HepG2 (cell line): ENCODE data around the gene RMI1. TPM values are rescaled to one million over a fixed set of nuclear protein-coding genes. Genes with fewer than 3 reads are reported as not detected.

Source experiments
- ATAC-seq: fragments of 200-7000 bp; cut with Tn5 transposase; 3 replicates; pipeline ENCODE4 v1.9.1; 2020; ENCODE audit warnings: mild to moderate bottlenecking, moderate library complexity
- BruUV-seq: library from RNA; stranded (reverse); fragments of 400-500 nt; replicated peaks from 2 replicates; lab custom pipeline; 2021; lab: Mats Ljungman, UMichigan
- CTCF ChIA-PET: fragments of 300-600 bp; formaldehyde crosslinking; extraction: SDS; loops from one replicate; lab custom pipeline; 2021; ENCODE audit warnings: low total read pairs, inconsistent platforms, low intra/inter-chr PET ratio; lab: Yijun Ruan, JAX
- POLR2A ChIA-PET: fragments of 350-600 bp; sonication (Branson Sonifier 250); formaldehyde crosslinking; loops from one replicate; lab custom pipeline; 2020; ENCODE audit warnings: antibody characterized with exemption, inconsistent platforms; lab: Yijun Ruan, JAX
- DNase-seq: peaks from one replicate; pipeline ENCODE4 v3.0.0-alpha.2; 2015; ENCODE audit warnings: low spot score
- FAIRE-seq: peaks from 3 replicates; lab custom pipeline; 2011; peaks lifted over from hg19 to GRCh38; lab: Jason Lieb, UNC
- H2AFZ ChIP-seq: one replicate; pipeline ENCODE4 v1.6.1; 2011; ENCODE audit warnings: low read length, inconsistent platforms
- H3K27ac ChIP-seq: fragments of 300-600 bp; 3 replicates; pipeline ENCODE4 v1.8.0; 2011; ENCODE audit warnings: mixed run types, mild to moderate bottlenecking, mixed read lengths, low read length, inconsistent platforms; ENCODE audit not compliant: insufficient read depth; ENCODE audit errors: extremely low read length
- H3K27me3 ChIP-seq, 2 experiments: fragments of 200-600 bp in 1 of 2; 2 replicates in 1 of 2; 3 replicates in 1 of 2; pipeline versions ENCODE4 v1.6.0 to v1.8.0; 2011; ENCODE audit warnings: low read length in 2 of 2, mild to moderate bottlenecking in 2 of 2, moderate library complexity in 2 of 2, inconsistent platforms in 1 of 2; ENCODE audit not compliant: insufficient read depth in 2 of 2, control insufficient read depth in 1 of 2
- H3K36me3 ChIP-seq, 2 experiments: fragments of 200-600 bp in 1 of 2; replicated peaks in 1 of 2; 2 replicates in 1 of 2; 3 replicates in 1 of 2; pipeline versions ENCODE4 v1.5.1 to v1.8.0; 2011; ENCODE audit warnings: low read length in 2 of 2, inconsistent platforms in 1 of 2; ENCODE audit not compliant: insufficient read depth in 2 of 2, control insufficient read depth in 1 of 2
- H3K4me1 ChIP-seq: 2 replicates; pipeline ENCODE4 v1.5.1; 2012; ENCODE audit warnings: low read length, inconsistent platforms; ENCODE audit not compliant: insufficient read depth
- H3K4me2 ChIP-seq: 2 replicates; pipeline ENCODE4 v1.6.0; 2011; ENCODE audit warnings: low read depth, low read length, inconsistent platforms
- H3K4me3 ChIP-seq, 3 experiments: fragments of 200-600 bp in 1 of 3; sonication (generic), shearing (Covaris generic) in 1 of 3; replicated peaks in 1 of 3; 2 replicates each; pipeline ENCODE4 v1.5.1; 2011 to 2016; ENCODE audit warnings: low read length in 3 of 3, inconsistent platforms in 2 of 3, low read depth in 2 of 3, mild to moderate bottlenecking in 2 of 3, control low read depth in 1 of 3, mixed read lengths in 1 of 3; ENCODE audit not compliant: insufficient read depth in 1 of 3
- H3K79me2 ChIP-seq: one replicate; pipeline ENCODE4 v1.6.1; 2011; ENCODE audit warnings: low read length, inconsistent platforms; ENCODE audit not compliant: insufficient read depth
- H3K9ac ChIP-seq: 2 replicates; pipeline ENCODE4 v1.6.0; 2011; ENCODE audit warnings: mild to moderate bottlenecking, low read depth, low read length, inconsistent platforms; ENCODE audit not compliant: insufficient read depth
- H3K9me3 ChIP-seq: 2 replicates; pipeline ENCODE4 v1.5.1; 2012; ENCODE audit warnings: mild to moderate bottlenecking, low read length
- H4K20me1 ChIP-seq: 2 replicates; pipeline ENCODE4 v1.6.0; 2011; ENCODE audit warnings: inconsistent platforms, mild to moderate bottlenecking, low read length, moderate library complexity; ENCODE audit not compliant: insufficient read depth
- NFRKB ChIP-seq: fragments of 450-650 bp; IDR thresholded peaks from 2 replicates; pipeline ENCODE4 v1.6.1; 2017
- RELA ChIP-seq: sonication (generic); formaldehyde crosslinking; IDR thresholded peaks from 2 replicates; pipeline ENCODE4 v1.4.0; 2020; ENCODE audit warnings: missing genetic modification reagents
- RXRA ChIP-seq: sonication (generic); formaldehyde crosslinking; IDR thresholded peaks from 2 replicates; pipeline ENCODE4 v1.5.1; 2020; ENCODE audit warnings: missing genetic modification reagents
- SMAD9 ChIP-seq: sonication (generic); formaldehyde crosslinking; IDR thresholded peaks from 2 replicates; pipeline ENCODE4 v1.5.1; 2020; ENCODE audit warnings: mild to moderate bottlenecking, missing genetic modification reagents
- SP5 ChIP-seq: IDR thresholded peaks from 2 replicates; pipeline ENCODE4 v1.6.1; 2016; ENCODE audit warnings: low read depth, borderline replicate concordance
- TOPORS ChIP-seq: sonication (generic); formaldehyde crosslinking; IDR thresholded peaks from 2 replicates; pipeline ENCODE4 v1.8.0; 2023; ENCODE audit warnings: mild to moderate bottlenecking, missing genetic modification reagents
- YEATS4 ChIP-seq: sonication (generic); formaldehyde crosslinking; IDR thresholded peaks from 2 replicates; pipeline ENCODE4 v1.4.0; 2020; ENCODE audit warnings: missing genetic modification reagents, borderline replicate concordance
- YY1 ChIP-seq: IDR thresholded peaks from 2 replicates; pipeline ENCODE4 v1.6.1; 2011; ENCODE audit warnings: low read length, low read depth, moderate library complexity, mild to moderate bottlenecking; ENCODE audit not compliant: insufficient read depth, insufficient replicate concordance
- ZBTB7B ChIP-seq: sonication (generic); formaldehyde crosslinking; IDR thresholded peaks from 2 replicates; pipeline ENCODE4 v1.4.0; 2020; ENCODE audit warnings: missing genetic modification reagents
- ZNF496 ChIP-seq: sonication (generic); formaldehyde crosslinking; IDR thresholded peaks from 2 replicates; pipeline ENCODE4 v1.8.1; 2023; ENCODE audit warnings: mild to moderate bottlenecking, moderate library complexity, missing genetic modification reagents; ENCODE audit not compliant: insufficient replicate concordance
- ZNF577 ChIP-seq: sonication (generic); formaldehyde crosslinking; IDR thresholded peaks from 2 replicates; pipeline ENCODE4 v1.4.0; 2020; ENCODE audit warnings: mild to moderate bottlenecking, low read depth, missing genetic modification reagents, borderline replicate concordance
- ZNF720 ChIP-seq: sonication (generic); formaldehyde crosslinking; IDR thresholded peaks from 2 replicates; pipeline ENCODE4 v1.4.0; 2020; ENCODE audit warnings: missing genetic modification reagents
- WGBS: methylation state at CpG from one replicate; pipeline ENCODE4 v1.1.6; 2017; ENCODE audit warnings: low lambda C conversion rate; 5-methylcytosine and 5-hydroxymethylcytosine counted together
- in situ Hi-C: cut with HindIII; loops from 2 replicates; pipeline ENCODE4 v1.10.0; 2017; ENCODE audit warnings: low pct_unique_long_range_greater_than_20kb; ENCODE audit not compliant: extremely low pct_ligation_motif_present
- intact Hi-C: fragments of 100-400 bp; cut with micrococcal nuclease; formaldehyde crosslinking; loops from one replicate; pipeline ENCODE4 v1.10.0; 2022; ENCODE audit not compliant: unreplicated experiment
- polyA plus RNA-seq, 8 experiments: library from polyadenylated mRNA; depleted of rRNA in 3 of 8; stranded (reverse) in 7 of 8; unstranded in 1 of 8; fragments of >200 nt; fragmentation: Illumina TruSeq in 4 of 8; extraction: Trizol in 4 of 8; gene quantifications; 2 replicates each; pipeline versions ENCODE4 v1.2.1 to v1.2.3, GENCODE V29; 2011 to 2016; ENCODE audit warnings: low read depth in 4 of 8, missing spikeins in 1 of 8, mixed read lengths in 1 of 8; ENCODE audit not compliant: insufficient read depth in 1 of 8
- total RNA-seq, 5 experiments: library from RNA; depleted of rRNA; stranded (reverse); fragments of >200 nt; fragmentation: Illumina TruSeq; extraction: Trizol; gene quantifications; 2 replicates each; pipeline ENCODE4 v1.2.3, GENCODE V29; 2016; ENCODE audit warnings: low read depth in 1 of 5
- TF ChIP-seq, protein P1 (sequence below): IDR thresholded peaks from 2 replicates; pipeline ENCODE4 v1.6.1; 2016; ENCODE audit warnings: missing genetic modification reagents, missing compliant biosample characterization
- TF ChIP-seq, protein P2 (sequence below): sonication (generic); formaldehyde crosslinking; IDR thresholded peaks from 2 replicates; pipeline ENCODE4 v1.8.1; 2023; ENCODE audit warnings: mild to moderate bottlenecking, missing genetic modification reagents, borderline replicate concordance
- TF ChIP-seq, protein P3 (sequence below): sonication (generic); formaldehyde crosslinking; IDR thresholded peaks from 2 replicates; pipeline ENCODE4 v1.5.0; 2020; ENCODE audit warnings: missing genetic modification reagents, mild to moderate bottlenecking, borderline replicate concordance
- TF ChIP-seq, protein P4 (sequence below): sonication (generic); IDR thresholded peaks from 2 replicates; pipeline ENCODE4 v1.6.1; 2016; ENCODE audit warnings: low read depth, borderline replicate concordance
- TF ChIP-seq, protein P5 (sequence below): sonication (generic); formaldehyde crosslinking; IDR thresholded peaks from 2 replicates; pipeline ENCODE4 v1.9.0; 2021; ENCODE audit warnings: missing genetic modification reagents, borderline replicate concordance
- TF ChIP-seq, protein P6 (sequence below): sonication (generic); formaldehyde crosslinking; IDR thresholded peaks from 2 replicates; pipeline ENCODE4 v1.9.0; 2021; ENCODE audit warnings: missing genetic modification reagents, mild to moderate bottlenecking, borderline replicate concordance

RMI1 gene
- total and polyA plus RNA-seq, 2 of the 13 experiments (the other 11 are each of a cell fraction or from before 2014, with no cell fraction given) = 0.54 to 3.7 TPM

DNA sequence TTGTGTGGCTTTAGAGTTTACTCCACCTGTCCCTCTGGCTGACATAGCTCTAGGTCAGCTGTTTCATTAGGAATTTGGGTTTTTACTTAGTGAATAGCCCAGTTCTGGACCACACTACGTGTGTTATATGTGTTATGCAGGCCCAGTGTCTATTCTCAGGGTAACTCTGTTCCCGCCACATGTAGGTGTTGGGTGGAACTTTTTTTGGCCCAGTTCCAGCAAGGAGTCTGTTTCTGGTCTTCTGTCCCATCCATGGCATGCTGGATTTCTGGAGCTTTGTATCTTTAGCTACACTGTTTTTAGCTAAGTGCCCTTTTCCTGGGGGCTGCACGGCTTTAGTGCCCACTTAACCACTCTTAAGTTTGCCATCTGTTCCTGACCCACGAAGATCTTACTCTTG, 15.5 kb downstream of the RMI1 start:
- TF ChIP-seq, protein P1, sequence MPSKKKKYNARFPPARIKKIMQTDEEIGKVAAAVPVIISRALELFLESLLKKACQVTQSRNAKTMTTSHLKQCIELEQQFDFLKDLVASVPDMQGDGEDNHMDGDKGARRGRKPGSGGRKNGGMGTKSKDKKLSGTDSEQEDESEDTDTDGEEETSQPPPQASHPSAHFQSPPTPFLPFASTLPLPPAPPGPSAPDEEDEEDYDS = no peak
- no peak for TF ChIP-seq SP5 (CRISPR knock-in tag)
- no peak for TF ChIP-seq ZNF720
- TF ChIP-seq SMAD9 = no peak
- TF ChIP-seq ZBTB7B (CRISPR knock-in tag) = no peak
- no peak for TF ChIP-seq NFRKB
- TF ChIP-seq RXRA (CRISPR knock-in tag) = no peak
- TF ChIP-seq TOPORS (CRISPR knock-in tag) = no peak
- TF ChIP-seq YEATS4 = no peak
- TF ChIP-seq RELA (CRISPR knock-in tag) = no peak
- no peak for TF ChIP-seq ZNF496 (CRISPR knock-in tag)
- TF ChIP-seq, protein P2, sequence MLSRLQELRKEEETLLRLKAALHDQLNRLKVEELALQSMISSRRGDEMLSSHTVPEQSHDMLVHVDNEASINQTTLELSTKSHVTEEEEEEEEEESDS (CRISPR knock-in tag) = no peak
- TF ChIP-seq, protein P3, sequence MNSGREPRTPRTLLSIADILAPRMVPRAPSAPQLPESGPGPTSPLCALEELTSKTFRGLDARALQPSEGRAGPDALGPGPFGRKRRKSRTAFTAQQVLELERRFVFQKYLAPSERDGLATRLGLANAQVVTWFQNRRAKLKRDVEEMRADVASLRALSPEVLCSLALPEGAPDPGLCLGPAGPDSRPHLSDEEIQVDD = no peak
- TF ChIP-seq, protein P4, sequence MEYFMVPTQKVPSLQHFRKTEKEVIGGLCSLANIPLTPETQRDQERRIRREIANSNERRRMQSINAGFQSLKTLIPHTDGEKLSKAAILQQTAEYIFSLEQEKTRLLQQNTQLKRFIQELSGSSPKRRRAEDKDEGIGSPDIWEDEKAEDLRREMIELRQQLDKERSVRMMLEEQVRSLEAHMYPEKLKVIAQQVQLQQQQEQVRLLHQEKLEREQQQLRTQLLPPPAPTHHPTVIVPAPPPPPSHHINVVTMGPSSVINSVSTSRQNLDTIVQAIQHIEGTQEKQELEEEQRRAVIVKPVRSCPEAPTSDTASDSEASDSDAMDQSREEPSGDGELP = no peak
- no peak for TF ChIP-seq YY1
- TF ChIP-seq, protein P5, sequence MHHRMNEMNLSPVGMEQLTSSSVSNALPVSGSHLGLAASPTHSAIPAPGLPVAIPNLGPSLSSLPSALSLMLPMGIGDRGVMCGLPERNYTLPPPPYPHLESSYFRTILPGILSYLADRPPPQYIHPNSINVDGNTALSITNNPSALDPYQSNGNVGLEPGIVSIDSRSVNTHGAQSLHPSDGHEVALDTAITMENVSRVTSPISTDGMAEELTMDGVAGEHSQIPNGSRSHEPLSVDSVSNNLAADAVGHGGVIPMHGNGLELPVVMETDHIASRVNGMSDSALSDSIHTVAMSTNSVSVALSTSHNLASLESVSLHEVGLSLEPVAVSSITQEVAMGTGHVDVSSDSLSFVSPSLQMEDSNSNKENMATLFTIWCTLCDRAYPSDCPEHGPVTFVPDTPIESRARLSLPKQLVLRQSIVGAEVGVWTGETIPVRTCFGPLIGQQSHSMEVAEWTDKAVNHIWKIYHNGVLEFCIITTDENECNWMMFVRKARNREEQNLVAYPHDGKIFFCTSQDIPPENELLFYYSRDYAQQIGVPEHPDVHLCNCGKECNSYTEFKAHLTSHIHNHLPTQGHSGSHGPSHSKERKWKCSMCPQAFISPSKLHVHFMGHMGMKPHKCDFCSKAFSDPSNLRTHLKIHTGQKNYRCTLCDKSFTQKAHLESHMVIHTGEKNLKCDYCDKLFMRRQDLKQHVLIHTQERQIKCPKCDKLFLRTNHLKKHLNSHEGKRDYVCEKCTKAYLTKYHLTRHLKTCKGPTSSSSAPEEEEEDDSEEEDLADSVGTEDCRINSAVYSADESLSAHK (CRISPR knock-in tag) = no peak
- TF ChIP-seq, protein P6, sequence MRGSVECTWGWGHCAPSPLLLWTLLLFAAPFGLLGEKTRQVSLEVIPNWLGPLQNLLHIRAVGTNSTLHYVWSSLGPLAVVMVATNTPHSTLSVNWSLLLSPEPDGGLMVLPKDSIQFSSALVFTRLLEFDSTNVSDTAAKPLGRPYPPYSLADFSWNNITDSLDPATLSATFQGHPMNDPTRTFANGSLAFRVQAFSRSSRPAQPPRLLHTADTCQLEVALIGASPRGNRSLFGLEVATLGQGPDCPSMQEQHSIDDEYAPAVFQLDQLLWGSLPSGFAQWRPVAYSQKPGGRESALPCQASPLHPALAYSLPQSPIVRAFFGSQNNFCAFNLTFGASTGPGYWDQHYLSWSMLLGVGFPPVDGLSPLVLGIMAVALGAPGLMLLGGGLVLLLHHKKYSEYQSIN (CRISPR knock-in tag) = no peak
- TF ChIP-seq ZNF577 (CRISPR knock-in tag) = no peak
- Histone ChIP-seq H4K20me1 (no peaks in the 10 kb centered on the region), H2AFZ (no peak overlapping the region), H3K27ac (no peak overlapping the region), H3K4me1 (peaks cover 20% of the 10 kb centered on the region), H3K9ac (no peak overlapping the region), H3K4me2 (no peak overlapping the region), H3K9me3 (no peaks in the 10 kb centered on the region), H3K4me3 (no peak overlapping the region), H3K36me3 (peaks cover 0 to 10% of the 10 kb centered on the region in 2 experiments; a peak in 3 of 5 replicates), H3K79me2 (peaks cover 15% of the 10 kb centered on the region), H3K27me3 (no peaks in the 10 kb centered on the region)
- no TSS peak for BruUV-seq
- intact Hi-C loops = no loop called here
- POLR2A ChIA-PET = no interaction called here
- DNase-seq = no peak
- 99% methylated on average over 4 of the region's 4 CpGs for WGBS
- in situ Hi-C loops = no loop called here
- no peak for FAIRE-seq
- CTCF ChIA-PET = no interaction called here
- ATAC-seq = no peak
